GM23338 (cell line): Measurements from ENCODE around the gene ZNF775. TPM values are rescaled to one million over a fixed set of nuclear protein-coding genes. Genes with fewer than 3 reads are reported as not detected.

ENCODE experiments used
- CREB1 ChIP-seq: fragments of 250-450 bp; sonication (Bioruptor Pico); IDR thresholded peaks from 2 replicates; pipeline ENCODE4 v1.5.0; 2020; ENCODE audit warnings: low read depth, mild to moderate bottlenecking, moderate library complexity
- ETS1 ChIP-seq: IDR thresholded peaks from 2 replicates; pipeline ENCODE4 v1.6.1; 2016; ENCODE audit warnings: antibody characterized with exemption
- EZH2 ChIP-seq: fragments of 200-600 bp; sonication (generic); IDR thresholded peaks from one replicate; pipeline ENCODE4 v1.8.0; 2017; ENCODE audit warnings: antibody characterized with exemption, mild to moderate bottlenecking, low read depth; ENCODE audit not compliant: unreplicated experiment
- EZH2phosphoT487 ChIP-seq: fragments of 200-600 bp; sonication (generic); IDR thresholded peaks from one replicate; pipeline ENCODE4 v1.8.1; 2018; ENCODE audit warnings: antibody characterized with exemption; ENCODE audit not compliant: unreplicated experiment
- JUNB ChIP-seq: IDR thresholded peaks from one replicate; pipeline ENCODE4 v1.6.1; 2016; ENCODE audit warnings: antibody characterized with exemption; ENCODE audit not compliant: unreplicated experiment
- ZNF331 ChIP-seq: fragments of 250-450 bp; sonication (Bioruptor Pico); IDR thresholded peaks from 2 replicates; pipeline ENCODE4 v1.5.0; 2020; ENCODE audit warnings: low read depth, mild to moderate bottlenecking, moderate library complexity
- ZNF462 ChIP-seq: fragments of 250-450 bp; sonication (Bioruptor Pico); IDR thresholded peaks from 2 replicates; pipeline ENCODE4 v1.5.0; 2020; ENCODE audit warnings: mild to moderate bottlenecking, moderate library complexity
- polyA plus RNA-seq: library from polyadenylated mRNA; unstranded; fragments of >200 nt; fragmentation: Nextera tagmentation; extraction: Ambion mirVana; gene quantifications from 2 replicates; pipeline ENCODE4 v1.2.1, GENCODE V29; 2016
- total RNA-seq: library from RNA; depleted of rRNA; stranded (reverse); fragments of >200 nt; shearing (Covaris generic); gene quantifications from 2 replicates; pipeline ENCODE4 v1.2.3, GENCODE V29; 2014
- TF ChIP-seq, protein P1 (sequence below), 2 experiments: fragments of 200-600 bp in 1 of 2; sonication (generic) in 1 of 2; conservative IDR thresholded peaks; 2 replicates each; pipeline versions ENCODE4 v1.5.1 to v1.6.1; 2016 to 2017; ENCODE audit warnings: antibody characterized with exemption in 2 of 2, low read depth in 2 of 2, mild to moderate bottlenecking in 2 of 2, moderate library complexity in 1 of 2

ZNF775 gene
- total and polyA plus RNA-seq, 2 experiments from 2014 or later, result 4.5 to 38.2 TPM

GRCh38 chr7:150373049-150373801, 5.9 kb upstream of the ZNF775 start (continued):
- TF ChIP-seq ZNF462 (CRISPR knock-in tag) (no peak), JUNB (no peak), CREB1 (CRISPR knock-in tag) (no peak), ZNF331 (CRISPR knock-in tag) (no peak), ETS1 (no peak), EZH2phosphoT487 (no peak), EZH2 (no peak)
- TF ChIP-seq, protein P1, sequence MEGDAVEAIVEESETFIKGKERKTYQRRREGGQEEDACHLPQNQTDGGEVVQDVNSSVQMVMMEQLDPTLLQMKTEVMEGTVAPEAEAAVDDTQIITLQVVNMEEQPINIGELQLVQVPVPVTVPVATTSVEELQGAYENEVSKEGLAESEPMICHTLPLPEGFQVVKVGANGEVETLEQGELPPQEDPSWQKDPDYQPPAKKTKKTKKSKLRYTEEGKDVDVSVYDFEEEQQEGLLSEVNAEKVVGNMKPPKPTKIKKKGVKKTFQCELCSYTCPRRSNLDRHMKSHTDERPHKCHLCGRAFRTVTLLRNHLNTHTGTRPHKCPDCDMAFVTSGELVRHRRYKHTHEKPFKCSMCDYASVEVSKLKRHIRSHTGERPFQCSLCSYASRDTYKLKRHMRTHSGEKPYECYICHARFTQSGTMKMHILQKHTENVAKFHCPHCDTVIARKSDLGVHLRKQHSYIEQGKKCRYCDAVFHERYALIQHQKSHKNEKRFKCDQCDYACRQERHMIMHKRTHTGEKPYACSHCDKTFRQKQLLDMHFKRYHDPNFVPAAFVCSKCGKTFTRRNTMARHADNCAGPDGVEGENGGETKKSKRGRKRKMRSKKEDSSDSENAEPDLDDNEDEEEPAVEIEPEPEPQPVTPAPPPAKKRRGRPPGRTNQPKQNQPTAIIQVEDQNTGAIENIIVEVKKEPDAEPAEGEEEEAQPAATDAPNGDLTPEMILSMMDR (conservative IDR thresholded peaks at IDR 0.05; ENCODE audit: low read depth in 2 of 2), result no peak
